ENCODE results near the gene HOXB5. TPM values are rescaled to one million over a fixed set of nuclear protein-coding genes. Genes with fewer than 3 reads are reported as not detected.

Gene HOXB5
- total and polyA plus RNA-seq, 10 of the 15 experiments (the other 5 are each of a cell fraction or from before 2014, with no cell fraction given) = not detected

DNA sequence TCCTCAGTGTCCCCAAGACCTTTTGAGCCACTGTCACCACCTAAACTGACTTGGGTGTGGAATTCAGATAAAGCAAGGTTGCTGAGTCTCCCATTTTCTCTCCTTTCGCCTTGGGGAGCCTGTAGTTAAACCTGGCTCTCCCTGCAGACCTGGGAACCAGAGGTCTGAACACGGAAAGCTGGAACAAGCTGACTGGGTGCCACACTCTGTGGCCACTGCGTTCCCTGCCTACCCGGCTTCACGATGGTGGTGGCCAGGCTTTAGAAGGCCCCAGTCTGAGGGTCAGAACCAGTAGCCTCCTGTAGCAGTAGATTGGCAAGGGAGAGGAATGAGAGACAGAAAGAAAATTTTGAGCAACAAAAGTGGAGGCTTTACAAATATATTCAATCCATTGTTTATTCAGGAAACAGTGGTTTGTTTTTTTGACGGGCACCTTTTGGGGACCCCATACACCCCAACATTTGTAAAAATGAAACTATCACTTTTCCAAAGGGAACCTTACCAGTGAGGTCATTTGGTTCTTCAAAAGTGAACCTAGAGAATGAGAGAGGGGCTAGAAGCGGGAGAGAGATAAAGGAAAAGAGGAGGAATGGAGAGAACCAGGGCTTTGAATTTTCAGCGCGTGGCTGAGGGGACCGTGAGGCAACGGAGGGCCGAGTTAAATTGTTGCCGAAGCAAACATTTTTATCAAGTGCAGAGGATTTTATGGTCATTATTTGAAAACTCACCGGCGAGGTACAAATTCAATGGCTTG, 23.3 kb upstream of the HOXB5 start:
- no peak overlapping the region for H3K9ac ChIP-seq (ENCODE audit: control insufficient read depth, insufficient read depth, low read length)
- FAIRE-seq = no peak
- 41% methylated on average over 15 of the region's 15 CpGs for WGBS (ENCODE audit: insufficient coverage, insufficient replicate concordance, low lambda C conversion rate, missing lambda C conversion rate)
- SMC1A ChIA-PET (ENCODE audit: uncharacterized antibody, unreplicated experiment) = interaction anchor here (1.1 to 1.8 kb wide), 3 partner anchors 10 to 280 kb away, joined by 3 to 5 read pairs (median 3); partner anchors contain the start of gene HOXB9
- ATAC-seq = no peak
- H3K4me2 ChIP-seq (ENCODE audit: control insufficient read depth, insufficient read depth) = no peak overlapping the region
- no peak for TF ChIP-seq TAF1 (IDR thresholded peaks at IDR 0.05; ENCODE audit: borderline replicate concordance, low read depth, low read length)
- TF ChIP-seq KDM1A (IDR thresholded peaks at IDR 0.05; ENCODE audit: borderline replicate concordance) = no peak
- TF ChIP-seq, protein P1, sequence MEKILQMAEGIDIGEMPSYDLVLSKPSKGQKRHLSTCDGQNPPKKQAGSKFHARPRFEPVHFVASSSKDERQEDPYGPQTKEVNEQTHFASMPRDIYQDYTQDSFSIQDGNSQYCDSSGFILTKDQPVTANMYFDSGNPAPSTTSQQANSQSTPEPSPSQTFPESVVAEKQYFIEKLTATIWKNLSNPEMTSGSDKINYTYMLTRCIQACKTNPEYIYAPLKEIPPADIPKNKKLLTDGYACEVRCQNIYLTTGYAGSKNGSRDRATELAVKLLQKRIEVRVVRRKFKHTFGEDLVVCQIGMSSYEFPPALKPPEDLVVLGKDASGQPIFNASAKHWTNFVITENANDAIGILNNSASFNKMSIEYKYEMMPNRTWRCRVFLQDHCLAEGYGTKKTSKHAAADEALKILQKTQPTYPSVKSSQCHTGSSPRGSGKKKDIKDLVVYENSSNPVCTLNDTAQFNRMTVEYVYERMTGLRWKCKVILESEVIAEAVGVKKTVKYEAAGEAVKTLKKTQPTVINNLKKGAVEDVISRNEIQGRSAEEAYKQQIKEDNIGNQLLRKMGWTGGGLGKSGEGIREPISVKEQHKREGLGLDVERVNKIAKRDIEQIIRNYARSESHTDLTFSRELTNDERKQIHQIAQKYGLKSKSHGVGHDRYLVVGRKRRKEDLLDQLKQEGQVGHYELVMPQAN (conservative IDR thresholded peaks at IDR 0.05) = no peak
- H3K27ac ChIP-seq (ENCODE audit: control insufficient read depth, insufficient read depth) = no peak overlapping the region
- BruUV-seq (replicated peaks) = no TSS peak
- no peaks in the 10 kb centered on the region for H3K9me3 ChIP-seq (replicated peaks; ENCODE audit: control insufficient read depth, insufficient read depth, low read length)
- H3K4me1 ChIP-seq (ENCODE audit: control insufficient read depth, insufficient read depth, low read length) = peaks cover 2% of the 10 kb centered on the region
- CTCF ChIA-PET = interaction anchor here (0.7 to 2.1 kb wide), 11 partner anchors 8 to 591 kb away, joined by 3 to 14 read pairs (median 4); no protein-coding TSS in a partner anchor
- no peaks in the 10 kb centered on the region for H3K79me2 ChIP-seq (ENCODE audit: control insufficient read depth, insufficient read depth, low read length)
- no peaks in the 10 kb centered on the region for H3K36me3 ChIP-seq (ENCODE audit: control insufficient read depth in 2 of 2, insufficient read depth in 2 of 2, low read length in 1 of 2)
- no peak overlapping the region for H3K4me3 ChIP-seq
- in situ Hi-C loops (cut with MboI) (no loop called here), intact Hi-C loops (cut with micrococcal nuclease; ENCODE audit: unreplicated experiment) (loop anchor here (5.0 kb wide), 1 partner anchor 355 kb away; no protein-coding TSS in a partner anchor)
- POLR2A ChIA-PET = no interaction called here
- H2AFZ ChIP-seq (ENCODE audit: control insufficient read depth, low read depth, low read length) = no peak overlapping the region
- RAD21 ChIA-PET (ENCODE audit: unreplicated experiment) = interaction anchor here (1.0 to 1.9 kb wide), 3 partner anchors 24 to 592 kb away, joined by 3 to 7 read pairs (median 7); partner anchors contain the start of gene HOXB5
- H3K27me3 ChIP-seq (replicated peaks in 1 of 2; ENCODE audit: control insufficient read depth in 2 of 2, insufficient read depth in 2 of 2, low read length in 1 of 2) = peaks cover 29 to 46% of the 10 kb centered on the region in 2 experiments
- no peak for DNase-seq (ENCODE audit: low read depth, low spot score)
- H4K20me1 ChIP-seq (ENCODE audit: control insufficient read depth, insufficient read depth) = no peaks in the 10 kb centered on the region

All from GM12878 (cell line).